HEK293 (cell line): ENCODE data around the gene AZGP1.
"Not testable (repeated sequence)": the region's sequence is repeated elsewhere in the genome, so short reads cannot be mapped to it uniquely, and the experiment has no call there.

Experiments
- CTCF ChIA-PET: fragments of 350-600 bp; formaldehyde crosslinking; extraction: SDS; loops from one replicate; lab custom pipeline; 2021; ENCODE audit warnings: antibody characterized with exemption; lab: Yijun Ruan, JAX
- POLR2A ChIA-PET: fragments of 300-600 bp; formaldehyde crosslinking; extraction: SDS; loops from one replicate; lab custom pipeline; 2020; ENCODE audit warnings: antibody characterized with exemption, inconsistent platforms; lab: Yijun Ruan, JAX
- H3K27ac ChIP-seq: fragments of 200-500 bp; sonication (Bioruptor generic); 2 replicates; pipeline ENCODE4 v1.5.1; 2014; ENCODE audit warnings: low read depth, low read length, control low read depth, inconsistent platforms; ENCODE audit errors: extremely low read depth
- H3K36me3 ChIP-seq, 2 experiments: fragments of 200-500 bp in 1 of 2; sonication (Bioruptor generic) in 1 of 2; 1 replicate in 1 of 2; 2 replicates in 1 of 2; pipeline ENCODE4 v1.5.1; 2014 to 2017; ENCODE audit warnings: inconsistent platforms in 2 of 2, low read length in 2 of 2; ENCODE audit not compliant: control insufficient read depth in 2 of 2, insufficient read depth in 1 of 2
- H3K4me1 ChIP-seq: fragments of 200-500 bp; sonication (Bioruptor generic); 2 replicates; pipeline ENCODE4 v1.5.1; 2014; ENCODE audit warnings: mild to moderate bottlenecking, low read length, inconsistent platforms; ENCODE audit not compliant: control insufficient read depth, insufficient read depth
- H3K4me3 ChIP-seq: 2 replicates; pipeline ENCODE4 v1.5.1; 2011; ENCODE audit warnings: low read depth, mild to moderate bottlenecking, control low read depth, low read length, moderate library complexity
- H3K9me3 ChIP-seq: fragments of 200-500 bp; sonication (Bioruptor generic); 2 replicates; pipeline ENCODE4 v1.5.1; 2014; ENCODE audit warnings: low read depth, low read length, inconsistent platforms; ENCODE audit not compliant: control insufficient read depth, insufficient read depth
- GLI4 ChIP-seq: fragments of 450-650 bp; formaldehyde crosslinking; IDR thresholded peaks from 2 replicates; pipeline ENCODE4 v1.5.1; 2016; ENCODE audit warnings: missing biosample characterization, missing genetic modification characterization
- KLF8 ChIP-seq: fragments of 450-650 bp; formaldehyde crosslinking; IDR thresholded peaks from 2 replicates; pipeline ENCODE4 v1.5.1; 2016; ENCODE audit warnings: missing biosample characterization, missing genetic modification characterization
- ZBTB21 ChIP-seq: fragments of 450-650 bp; formaldehyde crosslinking; IDR thresholded peaks from 2 replicates; pipeline ENCODE4 v1.5.1; 2017; ENCODE audit warnings: missing biosample characterization, missing genetic modification characterization
- ZBTB7A ChIP-seq: fragments of 450-650 bp; formaldehyde crosslinking; IDR thresholded peaks from 2 replicates; pipeline ENCODE4 v1.5.1; 2016; ENCODE audit warnings: low read depth, missing biosample characterization, missing genetic modification characterization
- ZBTB8A ChIP-seq: fragments of 450-650 bp; formaldehyde crosslinking; IDR thresholded peaks from 2 replicates; pipeline ENCODE4 v1.5.1; 2016; ENCODE audit warnings: missing biosample characterization, missing genetic modification characterization
- ZNF292 ChIP-seq: fragments of 450-650 bp; formaldehyde crosslinking; IDR thresholded peaks from 2 replicates; pipeline ENCODE4 v1.5.1; 2016; ENCODE audit warnings: low read depth, missing biosample characterization, missing genetic modification characterization, borderline replicate concordance
- ZNF354C ChIP-seq: fragments of 450-650 bp; formaldehyde crosslinking; IDR thresholded peaks from 2 replicates; pipeline ENCODE4 v1.5.1; 2016; ENCODE audit warnings: missing biosample characterization, missing genetic modification characterization, low read depth, borderline replicate concordance
- ZNF404 ChIP-seq: fragments of 450-650 bp; formaldehyde crosslinking; IDR thresholded peaks from 2 replicates; pipeline ENCODE4 v1.5.1; 2017; ENCODE audit warnings: missing biosample characterization, missing genetic modification characterization
- ZNF544 ChIP-seq: fragments of 450-650 bp; formaldehyde crosslinking; IDR thresholded peaks from 2 replicates; pipeline ENCODE4 v1.5.0; 2017; ENCODE audit warnings: missing biosample characterization, missing genetic modification characterization
- ZNF555 ChIP-seq: fragments of 450-650 bp; formaldehyde crosslinking; conservative IDR thresholded peaks from 2 replicates; pipeline ENCODE4 v1.5.1; 2017; ENCODE audit warnings: missing biosample characterization, mild to moderate bottlenecking, missing genetic modification characterization, inconsistent platforms
- ZNF558 ChIP-seq: fragments of 450-650 bp; formaldehyde crosslinking; IDR thresholded peaks from 2 replicates; pipeline ENCODE4 v1.5.1; 2016; ENCODE audit warnings: missing biosample characterization, missing genetic modification characterization
- ZNF623 ChIP-seq: fragments of 450-650 bp; formaldehyde crosslinking; IDR thresholded peaks from 2 replicates; pipeline ENCODE4 v1.5.1; 2016; ENCODE audit warnings: missing biosample characterization, missing genetic modification characterization
- ZNF629 ChIP-seq: fragments of 450-650 bp; formaldehyde crosslinking; IDR thresholded peaks from 2 replicates; pipeline ENCODE4 v1.5.1; 2017; ENCODE audit warnings: missing biosample characterization, missing genetic modification characterization
- ZNF791 ChIP-seq: fragments of 450-650 bp; formaldehyde crosslinking; IDR thresholded peaks from 2 replicates; pipeline ENCODE4 v1.5.1; 2016; ENCODE audit warnings: missing biosample characterization, missing genetic modification characterization
- TF ChIP-seq, protein P1 (sequence below): fragments of 450-650 bp; formaldehyde crosslinking; IDR thresholded peaks from 2 replicates; pipeline ENCODE4 v1.5.1; 2016; ENCODE audit warnings: missing biosample characterization, missing genetic modification characterization
- TF ChIP-seq, protein P2 (sequence below): fragments of 450-650 bp; formaldehyde crosslinking; IDR thresholded peaks from 2 replicates; pipeline ENCODE4 v1.5.1; 2016; ENCODE audit warnings: missing biosample characterization, missing genetic modification characterization
- TF ChIP-seq, protein P3 (sequence below): fragments of 450-650 bp; formaldehyde crosslinking; conservative IDR thresholded peaks from 2 replicates; pipeline ENCODE4 v1.5.1; 2016; ENCODE audit warnings: low read depth, missing biosample characterization, missing genetic modification characterization
- TF ChIP-seq, protein P4 (sequence below): fragments of 450-650 bp; formaldehyde crosslinking; IDR thresholded peaks from 2 replicates; pipeline ENCODE4 v1.5.1; 2017; ENCODE audit warnings: missing biosample characterization, missing genetic modification characterization

AZGP1 gene

DNA sequence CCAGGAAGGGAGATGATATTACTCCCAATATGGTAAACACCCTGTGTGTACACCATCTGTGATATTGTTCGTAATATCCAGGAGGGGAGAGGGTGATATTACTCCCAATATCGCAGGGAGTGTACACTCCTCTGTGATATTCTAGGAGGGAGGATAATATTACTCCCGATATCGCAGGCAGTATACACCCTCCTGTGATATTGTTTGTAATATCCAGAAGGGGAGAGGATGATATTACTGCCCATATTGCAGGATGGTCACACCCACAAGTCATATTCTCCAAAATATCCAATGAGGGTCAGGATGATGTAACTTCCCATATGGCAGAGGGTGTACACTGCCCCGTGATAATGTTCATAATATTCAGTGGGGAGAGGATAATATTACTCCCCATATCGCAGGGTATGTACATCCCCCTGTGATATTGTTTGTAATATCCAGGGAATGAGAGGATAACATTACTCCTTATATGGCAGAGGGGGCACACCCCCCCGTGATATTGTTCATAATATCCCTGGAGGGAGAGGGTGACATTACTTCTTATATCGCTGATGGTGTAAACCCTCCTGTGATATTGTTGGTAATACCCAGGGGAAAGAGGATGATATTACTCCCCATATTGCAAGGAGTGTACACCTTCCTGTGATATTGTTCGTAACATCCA, 17.1 kb downstream of the AZGP1 start:
- ChIA-PET POLR2A (no interaction called here), CTCF (no interaction called here)
- no peak overlapping the region for H3K4me3 ChIP-seq
- H3K36me3 ChIP-seq: no peaks in the 10 kb centered on the region
- TF ChIP-seq, protein P1, sequence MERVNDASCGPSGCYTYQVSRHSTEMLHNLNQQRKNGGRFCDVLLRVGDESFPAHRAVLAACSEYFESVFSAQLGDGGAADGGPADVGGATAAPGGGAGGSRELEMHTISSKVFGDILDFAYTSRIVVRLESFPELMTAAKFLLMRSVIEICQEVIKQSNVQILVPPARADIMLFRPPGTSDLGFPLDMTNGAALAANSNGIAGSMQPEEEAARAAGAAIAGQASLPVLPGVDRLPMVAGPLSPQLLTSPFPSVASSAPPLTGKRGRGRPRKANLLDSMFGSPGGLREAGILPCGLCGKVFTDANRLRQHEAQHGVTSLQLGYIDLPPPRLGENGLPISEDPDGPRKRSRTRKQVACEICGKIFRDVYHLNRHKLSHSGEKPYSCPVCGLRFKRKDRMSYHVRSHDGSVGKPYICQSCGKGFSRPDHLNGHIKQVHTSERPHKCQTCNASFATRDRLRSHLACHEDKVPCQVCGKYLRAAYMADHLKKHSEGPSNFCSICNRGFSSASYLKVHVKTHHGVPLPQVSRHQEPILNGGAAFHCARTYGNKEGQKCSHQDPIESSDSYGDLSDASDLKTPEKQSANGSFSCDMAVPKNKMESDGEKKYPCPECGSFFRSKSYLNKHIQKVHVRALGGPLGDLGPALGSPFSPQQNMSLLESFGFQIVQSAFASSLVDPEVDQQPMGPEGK (tag by site-specific recombination): peak; percentile 73
- TF ChIP-seq, protein P2, sequence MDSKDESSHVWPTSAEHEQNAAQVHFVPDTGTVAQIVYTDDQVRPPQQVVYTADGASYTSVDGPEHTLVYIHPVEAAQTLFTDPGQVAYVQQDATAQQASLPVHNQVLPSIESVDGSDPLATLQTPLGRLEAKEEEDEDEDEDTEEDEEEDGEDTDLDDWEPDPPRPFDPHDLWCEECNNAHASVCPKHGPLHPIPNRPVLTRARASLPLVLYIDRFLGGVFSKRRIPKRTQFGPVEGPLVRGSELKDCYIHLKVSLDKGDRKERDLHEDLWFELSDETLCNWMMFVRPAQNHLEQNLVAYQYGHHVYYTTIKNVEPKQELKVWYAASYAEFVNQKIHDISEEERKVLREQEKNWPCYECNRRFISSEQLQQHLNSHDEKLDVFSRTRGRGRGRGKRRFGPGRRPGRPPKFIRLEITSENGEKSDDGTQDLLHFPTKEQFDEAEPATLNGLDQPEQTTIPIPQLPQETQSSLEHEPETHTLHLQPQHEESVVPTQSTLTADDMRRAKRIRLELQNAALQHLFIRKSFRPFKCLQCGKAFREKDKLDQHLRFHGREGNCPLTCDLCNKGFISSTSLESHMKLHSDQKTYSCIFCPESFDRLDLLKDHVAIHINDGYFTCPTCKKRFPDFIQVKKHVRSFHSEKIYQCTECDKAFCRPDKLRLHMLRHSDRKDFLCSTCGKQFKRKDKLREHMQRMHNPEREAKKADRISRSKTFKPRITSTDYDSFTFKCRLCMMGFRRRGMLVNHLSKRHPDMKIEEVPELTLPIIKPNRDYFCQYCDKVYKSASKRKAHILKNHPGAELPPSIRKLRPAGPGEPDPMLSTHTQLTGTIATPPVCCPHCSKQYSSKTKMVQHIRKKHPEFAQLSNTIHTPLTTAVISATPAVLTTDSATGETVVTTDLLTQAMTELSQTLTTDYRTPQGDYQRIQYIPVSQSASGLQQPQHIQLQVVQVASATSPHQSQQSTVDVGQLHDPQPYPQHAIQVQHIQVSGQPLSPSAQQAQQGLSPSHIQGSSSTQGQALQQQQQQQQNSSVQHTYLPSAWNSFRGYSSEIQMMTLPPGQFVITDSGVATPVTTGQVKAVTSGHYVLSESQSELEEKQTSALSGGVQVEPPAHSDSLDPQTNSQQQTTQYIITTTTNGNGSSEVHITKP (tag by site-specific recombination): peak; percentile 96
- TF ChIP-seq ZNF544 (tag by site-specific recombination): no peak
- H3K9me3 ChIP-seq: no peaks in the 10 kb centered on the region
- H3K4me1 ChIP-seq: no peaks in the 10 kb centered on the region
- H3K27ac ChIP-seq: no peak overlapping the region

DNA sequence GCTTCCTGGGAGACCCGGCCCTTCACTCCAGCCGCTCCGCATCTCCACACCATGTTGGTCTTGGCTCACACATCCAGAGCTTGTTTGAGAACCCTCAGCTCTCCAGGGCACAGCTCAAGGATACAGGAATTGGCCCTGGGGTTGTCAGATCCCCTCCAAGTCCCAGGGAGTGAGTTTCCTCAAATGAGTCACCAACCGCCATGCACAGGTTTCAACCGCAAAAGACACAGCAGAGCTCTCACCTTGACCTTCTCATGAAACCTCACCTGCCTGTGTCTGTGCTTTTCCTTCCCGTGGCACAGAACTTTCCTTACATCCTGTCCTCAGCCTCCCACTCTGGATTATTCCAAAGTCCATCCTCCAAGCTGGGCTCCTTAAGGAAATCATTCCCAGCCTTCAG, 20.6 kb downstream of the AZGP1 start:
- POLR2A ChIA-PET: interaction anchor here (0.7 to 1.0 kb wide), 2 partner anchors 17 to 36 kb away, joined by 3 read pairs; partner anchors contain the start of gene TRIM4
- H3K27ac ChIP-seq: no peak overlapping the region

DNA sequence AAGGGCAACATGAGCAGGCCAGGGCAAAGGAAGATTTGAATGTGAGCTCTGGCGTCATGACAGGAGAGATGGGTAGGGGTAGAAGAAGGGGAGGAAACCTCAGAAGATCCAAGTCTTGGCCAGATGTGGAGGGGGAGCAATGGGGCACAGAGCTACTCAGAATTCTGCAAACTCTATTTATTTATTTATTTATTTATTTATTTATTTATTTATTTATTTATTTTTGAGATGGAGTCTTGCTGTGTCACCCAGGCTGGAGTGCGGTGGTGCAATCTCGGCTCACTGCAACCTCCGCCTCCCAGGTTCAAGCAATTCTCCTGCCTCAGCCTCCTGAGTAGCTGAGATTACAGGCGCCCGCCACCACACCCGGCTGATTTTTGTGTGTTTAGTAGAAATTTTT, 21.2 kb downstream of the AZGP1 start:
- CTCF ChIA-PET: interaction anchor here (0.6 kb wide), 1 partner anchor 35 kb away, joined by 3 read pairs; no protein-coding TSS in a partner anchor
- H3K27ac ChIP-seq, H3K4me3 ChIP-seq, H3K9me3 ChIP-seq, POLR2A ChIA-PET, H3K4me1 ChIP-seq, H3K36me3 ChIP-seq: not testable (repeated sequence)
- TF ChIP-seq ZNF558 (tag by site-specific recombination): peak; percentile 85
- TF ChIP-seq ZNF623 (tag by site-specific recombination): peak; percentile 80
- TF ChIP-seq, protein P3, sequence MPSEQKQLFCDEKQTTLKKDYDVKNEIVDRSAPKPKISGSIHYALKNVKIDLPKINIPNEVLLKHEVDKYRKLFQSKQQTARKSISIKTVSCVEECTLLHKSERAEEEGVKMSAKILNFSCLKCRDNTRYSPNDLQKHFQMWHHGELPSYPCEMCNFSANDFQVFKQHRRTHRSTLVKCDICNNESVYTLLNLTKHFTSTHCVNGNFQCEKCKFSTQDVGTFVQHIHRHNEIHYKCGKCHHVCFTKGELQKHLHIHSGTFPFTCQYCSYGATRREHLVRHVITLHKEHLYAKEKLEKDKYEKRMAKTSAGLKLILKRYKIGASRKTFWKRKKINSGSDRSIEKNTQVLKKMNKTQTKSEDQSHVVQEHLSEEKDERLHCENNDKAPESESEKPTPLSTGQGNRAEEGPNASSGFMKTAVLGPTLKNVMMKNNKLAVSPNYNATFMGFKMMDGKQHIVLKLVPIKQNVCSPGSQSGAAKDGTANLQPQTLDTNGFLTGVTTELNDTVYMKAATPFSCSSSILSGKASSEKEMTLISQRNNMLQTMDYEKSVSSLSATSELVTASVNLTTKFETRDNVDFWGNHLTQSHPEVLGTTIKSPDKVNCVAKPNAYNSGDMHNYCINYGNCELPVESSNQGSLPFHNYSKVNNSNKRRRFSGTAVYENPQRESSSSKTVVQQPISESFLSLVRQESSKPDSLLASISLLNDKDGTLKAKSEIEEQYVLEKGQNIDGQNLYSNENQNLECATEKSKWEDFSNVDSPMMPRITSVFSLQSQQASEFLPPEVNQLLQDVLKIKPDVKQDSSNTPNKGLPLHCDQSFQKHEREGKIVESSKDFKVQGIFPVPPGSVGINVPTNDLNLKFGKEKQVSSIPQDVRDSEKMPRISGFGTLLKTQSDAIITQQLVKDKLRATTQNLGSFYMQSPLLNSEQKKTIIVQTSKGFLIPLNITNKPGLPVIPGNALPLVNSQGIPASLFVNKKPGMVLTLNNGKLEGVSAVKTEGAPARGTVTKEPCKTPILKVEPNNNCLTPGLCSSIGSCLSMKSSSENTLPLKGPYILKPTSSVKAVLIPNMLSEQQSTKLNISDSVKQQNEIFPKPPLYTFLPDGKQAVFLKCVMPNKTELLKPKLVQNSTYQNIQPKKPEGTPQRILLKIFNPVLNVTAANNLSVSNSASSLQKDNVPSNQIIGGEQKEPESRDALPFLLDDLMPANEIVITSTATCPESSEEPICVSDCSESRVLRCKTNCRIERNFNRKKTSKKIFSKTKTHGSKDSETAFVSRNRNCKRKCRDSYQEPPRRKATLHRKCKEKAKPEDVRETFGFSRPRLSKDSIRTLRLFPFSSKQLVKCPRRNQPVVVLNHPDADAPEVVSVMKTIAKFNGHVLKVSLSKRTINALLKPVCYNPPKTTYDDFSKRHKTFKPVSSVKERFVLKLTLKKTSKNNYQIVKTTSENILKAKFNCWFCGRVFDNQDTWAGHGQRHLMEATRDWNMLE (tag by site-specific recombination): peak; percentile 95
- TF ChIP-seq ZNF354C (tag by site-specific recombination): 0 out of 2 replicates have a peak, but pooled peaks have one; percentile 71
- peak; percentile 72; the same call in 1 of the 2 replicates for TF ChIP-seq ZBTB21 (tag by site-specific recombination)
- peak; percentile 54 for TF ChIP-seq ZNF629
- peak; percentile 82; the same call in 1 of the 2 replicates for TF ChIP-seq ZNF404
- peak; percentile 59; the same call in 1 of the 2 replicates for TF ChIP-seq ZNF292
- peak; percentile 71 for TF ChIP-seq ZBTB8A (tag by site-specific recombination)
- TF ChIP-seq ZNF791 (tag by site-specific recombination): peak; percentile 58

More for the DNA sequence above, 20.6 kb downstream of the AZGP1 start:
- Histone ChIP-seq H3K9me3 (no peaks in the 10 kb centered on the region), H3K4me1 (no peaks in the 10 kb centered on the region), H3K36me3 (no peaks in the 10 kb centered on the region), H3K4me3 (no peak overlapping the region)
- CTCF ChIA-PET: interaction anchor here (0.7 kb wide), 1 partner anchor 24 kb away, joined by 5 read pairs; no protein-coding TSS in a partner anchor
- no peak for TF ChIP-seq ZBTB7A (tag by site-specific recombination)
- TF ChIP-seq, protein P4, sequence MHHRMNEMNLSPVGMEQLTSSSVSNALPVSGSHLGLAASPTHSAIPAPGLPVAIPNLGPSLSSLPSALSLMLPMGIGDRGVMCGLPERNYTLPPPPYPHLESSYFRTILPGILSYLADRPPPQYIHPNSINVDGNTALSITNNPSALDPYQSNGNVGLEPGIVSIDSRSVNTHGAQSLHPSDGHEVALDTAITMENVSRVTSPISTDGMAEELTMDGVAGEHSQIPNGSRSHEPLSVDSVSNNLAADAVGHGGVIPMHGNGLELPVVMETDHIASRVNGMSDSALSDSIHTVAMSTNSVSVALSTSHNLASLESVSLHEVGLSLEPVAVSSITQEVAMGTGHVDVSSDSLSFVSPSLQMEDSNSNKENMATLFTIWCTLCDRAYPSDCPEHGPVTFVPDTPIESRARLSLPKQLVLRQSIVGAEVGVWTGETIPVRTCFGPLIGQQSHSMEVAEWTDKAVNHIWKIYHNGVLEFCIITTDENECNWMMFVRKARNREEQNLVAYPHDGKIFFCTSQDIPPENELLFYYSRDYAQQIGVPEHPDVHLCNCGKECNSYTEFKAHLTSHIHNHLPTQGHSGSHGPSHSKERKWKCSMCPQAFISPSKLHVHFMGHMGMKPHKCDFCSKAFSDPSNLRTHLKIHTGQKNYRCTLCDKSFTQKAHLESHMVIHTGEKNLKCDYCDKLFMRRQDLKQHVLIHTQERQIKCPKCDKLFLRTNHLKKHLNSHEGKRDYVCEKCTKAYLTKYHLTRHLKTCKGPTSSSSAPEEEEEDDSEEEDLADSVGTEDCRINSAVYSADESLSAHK: no peak
- TF ChIP-seq GLI4: no peak
- TF ChIP-seq ZNF555 (tag by site-specific recombination): no peak
- TF ChIP-seq KLF8 (tag by site-specific recombination): no peak
